ENCODE data around the gene TICAM1. TPM values are rescaled to one million over a fixed set of nuclear protein-coding genes. Genes with fewer than 3 reads are reported as not detected.

The TICAM1 gene
- total and polyA plus RNA-seq, 2 of the 13 experiments (the other 11 are each of a cell fraction or from before 2014, with no cell fraction given) = 0.33 to 0.95 TPM

DNA sequence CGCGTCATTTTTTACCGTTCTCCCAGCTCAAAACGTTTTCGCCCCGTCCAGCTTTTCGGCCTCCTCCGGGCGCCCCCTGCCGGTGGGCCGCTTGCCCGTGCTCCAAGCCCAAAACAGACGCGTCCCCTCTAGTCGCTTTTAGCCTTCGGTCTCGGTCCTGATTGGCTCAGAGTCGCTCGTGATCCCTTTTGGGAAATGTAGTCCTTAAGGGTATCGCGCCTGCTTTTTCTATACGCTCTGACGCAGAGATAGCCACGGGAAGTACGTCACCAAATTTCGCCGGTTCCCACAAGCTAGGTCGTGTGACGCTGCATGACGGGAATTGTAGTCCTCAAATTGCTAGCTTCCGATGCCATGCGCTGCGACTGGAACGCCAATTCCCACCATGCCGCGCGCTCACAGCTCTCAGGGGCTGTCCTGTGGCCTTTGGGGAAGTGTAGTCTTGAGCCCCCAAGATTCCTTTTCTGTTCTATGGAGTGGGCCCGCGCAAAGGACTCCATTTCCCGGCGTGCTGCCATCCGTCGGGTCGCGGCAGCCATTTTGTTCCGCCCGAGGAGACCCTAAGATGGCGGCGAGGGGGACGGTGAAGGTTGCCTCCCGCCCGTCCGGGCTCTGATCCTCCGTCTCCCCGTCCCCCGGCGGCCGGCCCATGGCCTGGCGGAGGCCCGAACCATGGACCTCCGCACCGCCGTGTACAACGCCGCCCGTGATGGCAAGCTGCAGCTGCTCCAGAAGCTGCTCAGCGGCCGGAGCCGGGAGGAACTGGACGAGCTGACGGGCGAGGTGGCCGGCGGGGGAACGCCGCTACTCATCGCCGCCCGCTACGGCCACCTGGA lies 40.1 kb downstream of the TICAM1 start, which contains the start of gene FEM1A (continued):
- TF ChIP-seq, protein P1, sequence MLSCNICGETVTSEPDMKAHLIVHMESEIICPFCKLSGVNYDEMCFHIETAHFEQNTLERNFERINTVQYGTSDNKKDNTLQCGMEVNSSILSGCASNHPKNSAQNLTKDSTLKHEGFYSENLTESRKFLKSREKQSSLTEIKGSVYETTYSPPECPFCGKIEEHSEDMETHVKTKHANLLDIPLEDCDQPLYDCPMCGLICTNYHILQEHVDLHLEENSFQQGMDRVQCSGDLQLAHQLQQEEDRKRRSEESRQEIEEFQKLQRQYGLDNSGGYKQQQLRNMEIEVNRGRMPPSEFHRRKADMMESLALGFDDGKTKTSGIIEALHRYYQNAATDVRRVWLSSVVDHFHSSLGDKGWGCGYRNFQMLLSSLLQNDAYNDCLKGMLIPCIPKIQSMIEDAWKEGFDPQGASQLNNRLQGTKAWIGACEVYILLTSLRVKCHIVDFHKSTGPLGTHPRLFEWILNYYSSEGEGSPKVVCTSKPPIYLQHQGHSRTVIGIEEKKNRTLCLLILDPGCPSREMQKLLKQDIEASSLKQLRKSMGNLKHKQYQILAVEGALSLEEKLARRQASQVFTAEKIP (CRISPR knock-in tag; IDR thresholded peaks at IDR 0.05; ENCODE audit: borderline replicate concordance) = no peak
- TF ChIP-seq KAT2B (IDR thresholded peaks at IDR 0.05; ENCODE audit: borderline replicate concordance, low read depth, low read length) = no peak
- no peak for TF ChIP-seq MBD4 (IDR thresholded peaks at IDR 0.05; ENCODE audit: borderline replicate concordance, low read length)
- peak; percentile 74; the same call in 1 of the 2 replicates for TF ChIP-seq ZNF572 (CRISPR knock-in tag; IDR thresholded peaks at IDR 0.05)
- TF ChIP-seq ZNF530 (CRISPR knock-in tag; IDR thresholded peaks at IDR 0.05; ENCODE audit: low read depth) = no peak
- TF ChIP-seq, protein P2, sequence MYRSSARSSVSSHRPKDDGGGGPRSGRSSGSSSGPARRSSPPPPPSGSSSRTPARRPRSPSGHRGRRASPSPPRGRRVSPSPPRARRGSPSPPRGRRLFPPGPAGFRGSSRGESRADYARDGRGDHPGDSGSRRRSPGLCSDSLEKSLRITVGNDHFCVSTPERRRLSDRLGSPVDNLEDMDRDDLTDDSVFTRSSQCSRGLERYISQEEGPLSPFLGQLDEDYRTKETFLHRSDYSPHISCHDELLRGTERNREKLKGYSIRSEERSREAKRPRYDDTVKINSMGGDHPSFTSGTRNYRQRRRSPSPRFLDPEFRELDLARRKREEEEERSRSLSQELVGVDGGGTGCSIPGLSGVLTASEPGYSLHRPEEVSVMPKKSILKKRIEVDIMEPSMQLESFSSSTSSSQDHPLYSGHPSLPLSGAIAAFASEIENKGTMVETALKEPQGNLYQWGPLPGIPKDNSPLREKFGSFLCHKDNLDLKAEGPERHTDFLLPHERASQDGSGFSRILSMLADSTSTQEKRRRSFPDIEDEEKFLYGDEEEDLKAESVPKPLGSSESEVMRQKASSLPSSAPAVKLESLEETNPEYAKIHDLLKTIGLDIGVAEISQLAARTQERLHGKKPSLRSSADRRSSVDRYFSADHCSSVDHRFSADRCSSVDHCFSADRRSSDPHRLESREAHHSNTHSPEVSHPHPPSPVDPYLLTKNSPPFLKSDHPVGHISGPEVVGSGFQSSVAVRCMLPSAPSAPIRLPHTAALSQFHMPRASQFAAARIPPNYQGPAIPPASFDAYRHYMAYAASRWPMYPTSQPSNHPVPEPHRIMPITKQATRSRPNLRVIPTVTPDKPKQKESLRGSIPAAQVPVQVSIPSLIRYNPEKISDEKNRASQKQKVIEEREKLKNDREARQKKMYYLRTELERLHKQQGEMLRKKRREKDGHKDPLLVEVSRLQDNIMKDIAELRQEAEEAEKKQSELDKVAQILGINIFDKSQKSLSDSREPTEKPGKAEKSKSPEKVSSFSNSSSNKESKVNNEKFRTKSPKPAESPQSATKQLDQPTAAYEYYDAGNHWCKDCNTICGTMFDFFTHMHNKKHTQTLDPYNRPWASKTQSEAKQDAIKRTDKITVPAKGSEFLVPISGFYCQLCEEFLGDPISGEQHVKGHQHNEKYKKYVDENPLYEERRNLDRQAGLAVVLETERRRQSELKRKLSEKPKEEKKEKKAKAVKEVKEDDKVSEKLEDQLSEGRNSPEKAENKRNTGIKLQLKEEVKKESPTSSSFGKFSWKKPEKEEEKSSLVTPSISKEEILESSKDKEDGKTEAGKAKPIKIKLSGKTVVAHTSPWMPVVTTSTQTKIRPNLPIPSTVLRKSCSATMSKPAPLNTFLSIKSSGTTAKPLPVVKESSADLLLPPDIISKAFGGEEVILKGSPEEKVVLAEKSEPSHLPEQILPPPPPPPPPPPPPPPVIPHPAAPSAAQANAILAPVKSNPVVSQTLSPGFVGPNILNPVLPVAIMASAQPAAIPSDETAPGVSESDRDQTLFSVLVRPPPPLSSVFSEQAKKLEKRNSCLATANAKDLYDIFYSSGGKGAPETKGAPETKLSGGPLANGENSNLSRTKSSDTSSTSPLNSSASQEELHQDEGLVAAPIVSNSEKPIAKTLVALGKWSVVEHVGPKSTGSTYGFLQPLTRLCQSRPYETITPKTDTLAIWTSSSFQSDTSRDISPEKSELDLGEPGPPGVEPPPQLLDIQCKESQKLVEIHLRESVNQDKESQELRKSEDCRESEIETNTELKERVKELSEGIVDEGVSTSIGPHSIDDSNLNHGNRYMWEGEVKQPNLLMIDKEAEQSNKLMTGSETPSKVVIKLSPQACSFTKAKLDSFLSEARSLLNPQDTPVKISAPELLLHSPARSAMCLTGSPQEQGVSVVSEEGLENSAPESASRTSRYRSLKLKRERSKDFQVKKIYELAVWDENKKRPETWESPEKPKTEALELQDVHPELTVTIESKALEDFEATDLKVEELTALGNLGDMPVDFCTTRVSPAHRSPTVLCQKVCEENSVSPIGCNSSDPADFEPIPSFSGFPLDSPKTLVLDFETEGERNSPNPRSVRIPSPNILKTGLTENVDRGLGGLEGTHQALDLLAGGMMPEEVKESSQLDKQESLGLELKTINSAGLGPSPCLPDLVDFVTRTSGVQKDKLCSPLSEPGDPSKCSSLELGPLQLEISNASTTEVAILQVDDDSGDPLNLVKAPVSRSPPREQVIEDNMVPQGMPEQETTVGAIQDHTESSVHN (CRISPR knock-in tag; IDR thresholded peaks at IDR 0.05) = no peak
- 0 out of 2 replicates have a peak, but pooled peaks have one; percentile 59 for TF ChIP-seq ZNF136 (CRISPR knock-in tag; IDR thresholded peaks at IDR 0.05; ENCODE audit: low read depth)
- TF ChIP-seq SRY (CRISPR knock-in tag; IDR thresholded peaks at IDR 0.05) = no peak; the same call in 1 of the 2 replicates
- TF ChIP-seq CENPX (CRISPR knock-in tag; IDR thresholded peaks at IDR 0.05) = no peak
- 0 out of 2 replicates have a peak, but pooled peaks have one; percentile 60 for TF ChIP-seq KDM2A (CRISPR knock-in tag; IDR thresholded peaks at IDR 0.05; ENCODE audit: borderline replicate concordance, low read depth)
- TF ChIP-seq, protein P3, sequence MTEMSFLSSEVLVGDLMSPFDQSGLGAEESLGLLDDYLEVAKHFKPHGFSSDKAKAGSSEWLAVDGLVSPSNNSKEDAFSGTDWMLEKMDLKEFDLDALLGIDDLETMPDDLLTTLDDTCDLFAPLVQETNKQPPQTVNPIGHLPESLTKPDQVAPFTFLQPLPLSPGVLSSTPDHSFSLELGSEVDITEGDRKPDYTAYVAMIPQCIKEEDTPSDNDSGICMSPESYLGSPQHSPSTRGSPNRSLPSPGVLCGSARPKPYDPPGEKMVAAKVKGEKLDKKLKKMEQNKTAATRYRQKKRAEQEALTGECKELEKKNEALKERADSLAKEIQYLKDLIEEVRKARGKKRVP (CRISPR knock-in tag; IDR thresholded peaks at IDR 0.05) = no peak

All from HepG2 (cell line).